GM18507 (cell line): ENCODE results near the gene HOXC11.

Experiments used
- DNase-seq: peaks from one replicate; pipeline ENCODE4 v3.0.0; 2011; ENCODE audit warnings: low read depth; ENCODE audit not compliant: insufficient read length; ENCODE audit errors: extremely low spot score
- FAIRE-seq: peaks from 2 replicates; lab custom pipeline; 2011; peaks lifted over from hg19 to GRCh38; lab: Jason Lieb, UNC

The HOXC11 gene

DNA sequence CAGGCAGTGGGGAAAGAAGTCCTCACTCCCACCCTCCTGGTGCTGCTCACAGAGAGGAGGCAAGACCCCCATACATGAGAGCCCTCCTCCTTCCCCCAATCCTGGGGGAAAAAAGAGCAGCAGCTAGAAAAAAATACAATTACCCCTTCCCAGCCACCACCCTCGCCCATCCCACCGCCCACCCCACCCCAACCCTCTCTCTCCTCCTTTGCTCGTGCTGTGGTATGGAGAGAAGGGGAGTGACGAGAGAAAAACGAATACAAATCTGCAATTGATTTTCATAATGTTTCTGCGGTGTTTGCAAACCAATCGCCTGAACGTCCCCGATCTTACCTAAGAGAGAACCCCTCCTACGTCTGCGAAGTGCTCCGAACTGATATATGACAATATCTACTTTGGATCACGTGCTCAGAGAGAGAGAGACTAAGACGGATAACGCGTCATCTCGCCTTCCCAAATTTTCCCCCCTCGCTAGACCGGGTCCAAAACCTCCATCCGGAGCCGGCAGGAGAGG is at the start of gene HOXC11:
TSS of gene HOXC11 (plus strand) at position 405 of the 514 bp plus-strand sequence. CDS start 116 bp downstream, outside the sequence.
- DNase-seq (no peak), FAIRE-seq (no peak)

DNA sequence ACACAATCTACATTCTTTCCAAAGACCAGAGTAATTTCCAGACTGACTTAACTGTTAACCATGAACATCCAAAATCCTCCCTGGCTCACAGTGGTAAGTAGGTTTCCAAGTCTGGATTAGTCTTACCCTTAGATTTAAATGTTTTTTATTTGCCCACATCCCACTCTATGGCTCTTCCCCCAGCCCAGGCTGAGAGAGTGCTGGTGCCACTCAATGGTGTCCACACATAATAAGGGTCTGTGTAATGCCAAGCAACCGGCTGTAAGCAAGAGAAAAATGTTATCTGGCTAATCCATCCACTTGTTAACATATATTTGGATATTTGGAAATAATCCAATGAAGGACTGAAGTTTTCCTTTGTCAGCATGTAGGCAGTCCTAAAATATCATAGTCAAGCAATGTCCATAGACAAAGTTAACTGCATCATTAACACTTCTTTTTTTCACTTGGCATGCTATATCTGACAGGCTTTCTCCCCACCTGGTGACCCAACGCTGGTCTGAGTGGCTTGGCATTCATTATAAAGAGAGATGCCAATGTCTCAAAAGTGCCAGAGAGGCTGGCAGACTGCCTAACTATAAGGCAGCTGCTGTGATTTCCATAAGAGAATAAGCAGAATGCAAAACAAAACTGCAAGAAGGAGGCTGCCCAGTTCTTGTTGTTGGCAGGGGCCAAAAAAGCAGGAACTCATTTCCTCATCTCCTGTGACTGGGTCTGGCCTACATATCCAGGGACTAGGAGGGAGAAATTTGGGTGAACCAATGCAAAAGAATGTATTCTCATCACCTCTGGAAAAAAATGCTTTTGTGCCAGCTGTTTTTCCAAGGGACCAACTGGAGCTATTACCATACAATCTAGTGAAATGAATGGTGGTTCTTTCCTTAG is 48.2 kb upstream of the HOXC11 start:
- no peak for DNase-seq
- FAIRE-seq: no peak

DNA sequence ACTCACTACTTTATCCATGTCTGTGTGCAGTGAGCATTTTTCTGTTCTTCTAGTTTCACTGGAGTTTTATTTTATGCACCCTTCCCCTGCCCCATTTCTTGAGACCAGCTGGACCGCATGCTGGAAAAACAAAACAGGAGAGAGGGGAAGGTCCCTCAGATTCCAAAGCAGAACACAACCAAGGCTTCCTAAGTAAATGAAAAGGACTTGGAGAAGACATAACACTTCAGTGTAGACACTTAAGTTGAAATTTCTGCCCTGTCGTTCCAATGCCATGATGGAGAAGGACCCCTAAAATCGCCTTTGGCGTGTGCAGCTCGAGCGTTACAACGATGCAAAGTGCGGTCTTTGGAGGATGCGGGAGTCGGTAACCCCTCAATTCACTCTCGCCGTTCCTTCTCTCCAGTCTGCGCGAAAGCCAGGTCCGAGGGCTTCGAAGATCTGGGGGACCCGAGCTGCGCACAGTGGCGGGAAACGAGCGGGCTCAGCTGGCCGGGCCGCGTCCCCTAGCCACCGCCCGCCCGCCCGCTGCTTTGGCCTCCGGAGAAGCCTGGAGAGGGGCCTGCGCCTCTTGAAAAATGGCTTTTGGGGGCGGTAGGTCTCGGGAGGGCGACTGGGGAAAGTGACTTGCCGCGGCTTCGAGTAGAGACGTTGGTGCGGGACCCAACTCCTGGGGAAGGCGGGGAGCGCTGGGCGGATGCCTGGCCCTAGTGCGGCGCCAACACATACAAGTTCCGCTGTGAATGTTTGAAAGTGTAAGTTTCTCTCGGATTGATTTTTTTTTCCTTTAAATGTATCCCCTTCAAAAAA is 45.5 kb upstream of the HOXC11 start:
- FAIRE-seq (no peak), DNase-seq (no peak)

DNA sequence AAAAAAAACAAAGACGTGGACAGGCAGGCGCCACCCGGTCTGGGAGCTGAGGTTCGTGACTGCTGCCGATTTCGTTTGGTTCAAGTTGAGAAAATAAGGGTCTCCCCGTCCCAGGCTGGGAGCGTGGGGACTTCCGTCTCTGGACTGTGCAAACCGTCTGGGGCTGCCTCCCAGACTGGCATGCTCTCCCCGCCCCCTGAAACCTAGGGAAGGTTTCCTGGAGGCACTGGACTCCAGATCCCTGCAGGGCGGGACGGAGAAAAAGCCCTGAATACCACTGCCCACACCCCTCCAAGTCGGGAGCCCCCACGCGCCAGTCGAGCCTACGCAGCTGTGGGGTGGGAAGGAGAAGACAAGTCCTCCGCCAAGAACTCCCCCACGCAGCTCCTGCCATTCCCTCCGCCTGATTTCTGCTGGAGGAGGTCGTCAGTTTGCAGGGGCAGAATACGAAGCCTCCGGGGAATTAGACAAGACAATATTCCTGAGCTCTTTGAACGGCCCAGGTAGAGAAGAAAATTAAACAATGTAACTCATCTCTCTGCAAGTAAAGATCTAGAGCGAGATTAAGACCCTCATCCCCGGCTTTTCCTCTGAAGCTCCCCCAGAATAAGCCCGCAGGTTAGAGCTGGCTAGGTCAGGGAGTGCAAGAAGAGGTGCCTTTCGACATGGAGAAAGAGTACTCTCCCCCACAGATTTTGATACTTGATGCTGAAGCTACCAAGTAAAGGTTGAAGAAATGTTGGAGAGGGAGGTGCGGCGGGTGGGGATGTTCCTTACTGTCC is 44.7 kb upstream of the HOXC11 start:
- no peak for FAIRE-seq

DNA sequence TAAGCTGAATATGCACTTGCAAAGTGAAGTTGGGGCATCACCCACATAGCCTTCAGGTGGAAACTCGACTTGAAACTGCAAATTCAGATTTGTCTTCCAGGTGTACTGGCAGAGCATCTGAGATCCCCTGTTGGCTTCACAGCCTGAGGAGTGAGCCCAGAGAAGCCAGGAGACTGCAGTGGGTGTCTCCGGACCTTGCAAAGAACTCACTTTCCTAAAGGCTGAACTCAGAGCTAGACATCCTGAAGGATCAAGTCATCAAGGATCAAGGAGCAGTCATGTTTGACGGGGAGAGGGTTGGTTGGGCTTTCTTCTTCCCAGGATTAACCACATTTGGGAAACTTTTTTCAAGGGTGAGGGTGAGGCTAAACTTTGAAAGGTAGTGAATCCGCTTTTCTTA is 43.4 kb upstream of the HOXC11 start:
- DNase-seq: no peak
- no peak for FAIRE-seq

More for the DNA sequence above, 44.7 kb upstream of the HOXC11 start:
- no peak for DNase-seq

DNA sequence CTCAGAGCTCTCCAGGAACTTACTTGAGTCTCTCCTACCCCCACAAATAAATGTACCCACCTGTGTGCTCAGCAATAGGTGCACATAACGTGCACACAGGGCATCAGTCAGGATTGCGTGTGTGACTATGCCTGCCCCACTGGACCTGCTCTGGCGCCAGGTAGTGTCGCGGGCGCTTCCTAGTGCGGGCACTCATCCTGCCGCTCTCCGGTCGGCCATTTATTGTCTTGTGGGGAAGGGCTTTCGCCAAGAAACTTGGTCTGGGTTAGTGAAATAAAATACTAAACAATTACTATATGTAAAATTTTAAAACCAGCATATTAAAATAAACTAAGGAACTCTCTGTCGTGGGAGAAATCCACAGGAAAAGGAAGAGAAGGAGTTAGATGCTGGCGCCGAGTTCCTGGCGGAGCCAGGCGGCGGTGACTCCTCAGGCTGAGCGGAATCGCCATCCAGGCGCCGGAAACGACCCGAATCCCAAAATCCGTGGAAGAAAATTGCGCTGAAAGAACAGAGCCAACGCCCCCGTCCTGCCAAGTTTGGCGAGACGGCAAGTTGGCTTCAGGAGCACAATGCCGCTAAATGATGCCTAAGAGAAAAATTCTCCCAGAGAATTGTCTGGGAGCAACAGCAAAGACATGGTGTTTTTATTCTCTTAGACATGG is 42.2 kb upstream of the HOXC11 start:
- DNase-seq (no peak), FAIRE-seq (no peak)

DNA sequence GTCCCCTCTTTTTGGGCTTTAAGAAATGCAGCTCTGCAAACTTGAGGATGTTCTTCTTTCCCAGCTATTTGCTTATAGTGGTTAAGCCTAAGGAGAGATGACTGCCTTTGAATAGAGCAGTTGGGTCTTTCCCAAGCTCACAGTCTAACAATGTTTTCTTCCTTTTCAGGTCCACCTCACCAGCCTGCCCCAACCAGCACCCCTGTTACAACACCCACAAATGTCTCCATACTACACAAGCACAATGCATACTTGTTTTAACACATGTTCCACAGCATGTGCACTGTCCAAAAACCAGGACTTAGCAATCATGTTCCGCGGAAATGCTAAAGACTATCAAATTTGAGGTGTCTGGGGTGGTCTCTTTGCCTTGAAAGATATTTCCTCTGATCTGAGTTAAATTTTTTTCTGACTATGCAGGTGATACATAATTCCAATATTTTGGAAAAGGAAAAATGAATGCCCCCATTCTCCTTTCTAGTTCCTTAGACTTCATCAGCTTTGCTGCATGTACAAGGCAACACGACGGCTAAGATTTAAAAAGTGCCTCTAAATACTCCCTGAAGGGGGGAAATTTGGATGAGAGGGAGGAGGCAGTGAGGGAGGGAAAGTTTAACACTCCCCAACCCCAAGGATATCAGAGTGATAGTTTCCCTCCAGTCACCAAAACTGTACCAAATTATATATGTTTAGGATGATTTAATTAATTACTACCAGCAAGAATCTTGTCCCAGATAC is 40.9 kb upstream of the HOXC11 start:
- DNase-seq (no peak), FAIRE-seq (no peak)

DNA sequence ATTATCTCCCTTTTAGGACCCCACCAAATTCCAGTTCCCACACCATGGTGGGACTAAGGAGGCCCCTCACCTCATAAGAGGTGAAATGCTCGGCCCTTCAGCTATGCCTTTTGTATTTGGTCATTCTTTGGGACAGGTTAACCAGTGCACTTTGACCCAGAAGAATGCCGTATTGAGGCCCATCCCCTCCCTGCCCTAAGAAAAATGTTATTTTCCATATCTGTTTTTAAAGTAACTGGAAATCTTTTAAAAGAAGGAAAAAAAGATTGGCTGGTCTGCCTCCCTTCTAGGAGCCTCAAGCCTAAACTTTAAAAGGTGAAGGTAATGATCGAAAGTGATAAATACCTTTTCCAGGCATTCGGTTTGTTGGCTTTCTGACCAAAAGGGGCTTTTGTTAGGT is 40.0 kb upstream of the HOXC11 start:
- FAIRE-seq (no peak), DNase-seq (no peak)

DNA sequence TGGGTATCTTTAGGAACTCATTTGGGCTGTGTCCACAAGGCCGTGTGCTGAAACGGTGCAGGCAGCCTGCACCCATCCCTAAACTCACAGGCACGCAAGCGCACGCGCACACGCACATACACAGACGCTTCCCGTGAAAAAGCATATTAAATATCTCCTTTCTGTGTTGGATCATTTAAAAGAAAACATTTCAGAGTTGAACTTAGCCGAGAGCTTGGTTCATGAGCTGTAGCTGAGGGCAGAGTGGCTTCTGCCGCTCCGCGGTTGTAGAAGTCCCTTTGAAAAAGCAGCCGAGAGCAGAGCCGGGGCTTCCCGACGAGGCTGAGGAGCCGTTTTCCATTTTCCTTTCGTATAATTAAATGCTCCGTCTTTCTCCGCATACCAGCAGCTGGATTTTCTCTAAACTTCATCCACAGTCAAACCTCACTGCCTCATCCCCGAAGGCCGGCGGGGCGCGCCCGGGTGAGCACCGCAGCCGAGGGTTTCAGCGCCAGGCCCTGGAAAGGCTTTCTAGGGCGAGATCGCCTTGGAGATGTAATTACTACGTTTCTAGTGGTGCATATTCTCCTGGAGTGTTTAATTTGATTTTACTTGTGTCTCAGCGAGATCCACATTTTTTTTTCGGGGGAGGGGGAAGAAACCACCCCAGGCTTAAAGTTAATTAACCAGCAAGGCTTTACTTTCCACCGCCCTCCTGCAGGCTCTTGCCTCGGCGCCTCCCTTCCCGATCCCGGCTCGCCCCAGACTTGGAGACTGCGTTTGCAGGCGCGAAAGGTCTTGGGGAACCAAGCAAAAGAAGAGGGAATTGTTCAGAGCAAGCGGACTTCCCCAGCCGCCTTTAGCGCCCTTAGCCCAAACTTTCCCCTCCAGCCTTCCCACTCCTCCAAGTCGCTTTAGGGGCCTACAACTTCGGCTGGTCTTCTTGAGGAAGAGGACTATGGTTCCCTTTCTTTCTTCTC is 37.3 kb upstream of the HOXC11 start:
- DNase-seq: no peak
- FAIRE-seq: no peak

DNA sequence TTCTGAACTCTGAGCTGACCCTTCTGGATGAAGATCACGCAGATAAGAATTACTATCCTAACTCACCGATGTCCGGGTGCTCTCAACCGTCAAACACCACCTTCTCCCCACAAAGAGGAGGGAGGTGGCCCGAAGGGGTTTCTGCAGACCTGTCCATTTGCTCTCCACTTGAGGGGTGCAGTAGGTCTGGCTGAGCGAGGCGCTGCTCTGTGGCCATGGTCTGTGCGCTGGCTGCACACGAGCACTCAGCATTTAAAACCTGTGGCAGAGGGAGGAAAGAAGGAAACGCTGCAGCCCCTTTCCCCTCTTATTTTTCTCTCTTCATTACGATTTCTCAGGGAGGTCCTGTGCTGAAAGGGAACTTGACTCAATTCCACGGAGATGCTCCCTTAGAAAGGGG is 35.8 kb upstream of the HOXC11 start:
- FAIRE-seq (no peak), DNase-seq (no peak)

DNA sequence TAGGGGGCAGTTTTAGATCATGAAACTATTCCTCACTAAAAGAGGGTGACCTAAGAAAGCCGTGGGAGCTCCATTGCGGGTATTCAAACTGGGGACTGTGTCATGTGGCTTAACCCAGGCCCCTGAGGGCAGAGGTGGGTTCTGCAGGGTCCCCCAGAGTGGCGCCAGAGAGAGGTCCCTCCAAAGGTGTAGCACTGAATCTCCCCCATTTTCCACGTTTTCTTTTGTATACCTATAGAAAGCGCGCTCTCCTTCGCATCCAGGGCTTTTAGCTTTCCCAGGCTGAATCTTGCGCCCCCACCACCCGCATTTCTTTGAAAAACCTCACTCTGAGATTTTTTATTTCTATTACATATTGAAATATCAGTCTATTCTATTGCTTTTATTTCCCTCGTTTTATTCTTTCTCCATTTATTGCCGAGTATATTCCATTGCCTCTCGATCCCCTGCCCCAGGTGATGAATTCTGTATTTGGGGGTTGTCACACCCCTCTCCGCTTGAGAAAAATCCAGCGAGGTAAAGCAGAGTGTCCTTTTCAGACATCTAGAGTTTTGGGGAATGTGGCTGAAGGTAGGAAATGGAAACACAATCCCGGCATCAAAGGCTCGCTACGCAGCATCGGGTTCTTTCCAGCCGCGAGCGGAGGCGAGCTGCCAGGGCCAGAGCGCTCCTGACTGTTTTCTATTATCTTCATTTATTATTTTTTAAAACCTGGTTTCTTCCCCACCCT is 35.2 kb upstream of the HOXC11 start:
- no peak for FAIRE-seq
- no peak for DNase-seq

DNA sequence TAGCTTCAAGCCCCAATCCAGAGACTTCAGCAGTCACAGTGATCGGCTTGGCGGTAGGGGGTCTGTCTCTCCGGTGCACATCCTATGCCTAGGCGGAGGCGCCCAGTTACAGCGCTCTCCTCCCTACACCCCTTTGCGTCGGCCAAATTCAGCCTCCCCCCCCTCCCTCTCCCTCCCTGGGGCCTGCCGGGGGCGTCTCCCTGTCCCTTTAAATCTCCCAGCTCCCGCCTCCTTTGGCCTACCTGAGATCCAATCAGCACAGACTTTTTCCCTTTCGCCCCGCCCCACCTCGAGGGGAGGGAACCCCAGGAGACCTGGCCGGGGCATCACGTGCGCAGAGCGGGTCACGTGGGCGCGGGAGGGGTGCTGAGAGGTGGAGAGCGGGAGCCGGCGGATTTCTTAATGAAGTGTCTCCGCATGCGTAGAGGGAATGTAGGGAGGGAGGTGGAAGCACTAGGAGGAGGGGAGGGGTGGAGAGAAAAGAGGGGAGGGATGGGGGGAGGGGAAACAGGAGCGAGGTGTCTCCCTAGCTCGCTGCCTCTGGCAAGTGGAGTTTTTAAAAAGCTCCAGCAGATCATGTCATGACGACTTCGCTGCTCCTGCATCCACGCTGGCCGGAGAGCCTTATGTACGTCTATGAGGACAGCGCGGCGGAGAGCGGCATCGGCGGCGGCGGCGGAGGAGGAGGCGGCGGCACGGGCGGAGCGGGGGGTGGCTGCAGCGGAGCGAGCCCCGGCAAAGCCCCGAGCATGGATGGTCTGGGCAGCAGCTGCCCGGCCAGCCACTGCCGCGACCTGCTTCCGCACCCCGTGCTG is 34.4 kb upstream of the HOXC11 start, which contains the start of gene HOXC13:
TSS of gene HOXC13 (plus strand) at position 506 of the 815 bp plus-strand sequence. CDS start at position 582, 76 bp downstream.
- FAIRE-seq (no peak), DNase-seq (no peak)

DNA sequence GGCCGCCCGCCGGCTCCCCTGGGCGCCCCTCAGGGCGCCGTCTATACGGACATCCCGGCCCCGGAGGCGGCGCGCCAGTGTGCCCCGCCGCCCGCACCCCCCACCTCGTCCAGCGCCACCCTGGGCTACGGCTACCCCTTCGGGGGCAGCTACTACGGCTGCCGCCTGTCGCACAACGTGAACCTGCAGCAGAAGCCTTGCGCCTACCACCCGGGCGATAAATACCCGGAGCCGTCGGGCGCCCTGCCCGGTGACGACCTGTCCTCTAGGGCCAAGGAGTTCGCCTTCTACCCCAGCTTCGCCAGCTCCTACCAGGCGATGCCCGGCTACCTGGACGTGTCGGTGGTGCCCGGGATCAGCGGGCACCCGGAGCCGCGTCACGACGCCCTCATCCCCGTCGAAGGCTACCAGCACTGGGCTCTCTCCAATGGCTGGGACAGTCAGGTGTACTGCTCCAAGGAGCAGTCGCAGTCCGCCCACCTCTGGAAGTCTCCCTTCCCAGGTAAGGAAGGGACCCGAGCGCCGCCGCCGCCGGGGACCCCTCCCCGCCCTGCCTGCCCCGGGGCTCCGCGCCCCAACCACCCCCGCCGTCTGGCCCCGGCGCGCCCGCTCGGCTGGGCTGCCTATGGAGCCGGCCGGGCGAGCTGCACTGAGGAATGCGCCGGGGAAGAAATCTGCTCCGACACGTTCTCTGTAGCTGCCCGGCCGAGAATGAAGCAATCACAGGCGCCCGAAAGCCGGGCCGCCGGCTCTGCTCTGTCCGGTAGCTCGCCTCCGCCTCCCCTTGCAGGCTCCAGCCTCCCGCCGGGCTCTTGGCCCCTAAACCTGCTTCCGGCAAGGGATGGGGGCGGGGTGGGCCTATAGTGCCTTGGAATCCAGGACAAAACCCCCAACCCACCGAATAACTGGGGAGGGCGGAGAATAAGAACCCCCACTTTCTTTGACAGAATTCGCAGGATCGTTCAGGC is 33.5 kb upstream of the HOXC11 start:
- DNase-seq (no peak), FAIRE-seq (no peak)

DNA sequence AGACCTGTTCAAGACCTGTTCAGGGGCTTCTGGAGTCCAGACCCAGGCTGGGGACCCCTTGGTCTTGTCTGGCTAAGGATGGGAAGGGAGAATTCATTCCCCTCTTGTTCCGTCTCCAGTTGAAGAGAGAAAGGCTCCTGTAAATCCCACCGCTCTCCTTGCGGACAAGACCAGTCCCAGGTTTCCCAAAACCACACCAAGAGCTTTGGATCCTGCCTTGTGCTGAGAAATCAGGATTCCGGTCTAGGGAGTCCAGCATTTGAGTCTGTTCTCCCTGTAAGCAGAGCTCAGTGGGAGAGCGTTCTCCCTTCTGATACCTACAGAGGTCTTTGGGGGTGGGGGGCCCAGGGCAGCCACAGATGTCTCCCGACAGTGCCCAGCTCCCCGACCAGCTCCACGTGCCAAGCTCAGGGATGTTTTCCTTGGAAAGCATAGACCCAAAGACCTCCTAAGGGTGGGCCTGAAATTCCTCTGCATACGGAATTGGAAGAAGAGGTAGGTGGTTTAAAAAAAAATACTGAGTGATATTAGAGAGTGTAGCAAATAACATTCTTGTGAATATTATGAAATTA is 32.4 kb upstream of the HOXC11 start:
- no peak for FAIRE-seq
- no peak for DNase-seq

DNA sequence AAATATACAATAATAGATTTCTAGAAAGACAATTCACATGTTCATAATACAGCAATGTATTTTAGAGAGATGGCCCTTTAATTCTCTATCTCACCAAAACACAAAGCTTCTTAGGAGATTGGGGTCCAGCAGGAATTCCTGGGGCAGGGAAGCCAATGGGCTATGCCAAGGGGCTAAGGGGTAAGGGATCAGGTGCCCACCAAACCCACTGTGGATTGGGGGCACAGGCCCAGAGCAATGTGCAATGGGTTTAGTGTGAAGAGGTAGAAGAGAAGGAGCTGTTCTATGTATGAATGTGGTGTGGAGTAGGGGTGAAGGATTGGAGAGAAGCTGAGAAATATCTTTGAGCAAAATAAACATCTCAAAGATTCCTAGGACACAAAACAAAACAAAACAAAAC is 31.7 kb upstream of the HOXC11 start:
- FAIRE-seq (no peak), DNase-seq (no peak)
